HEK293 (cell line): ENCODE data around the gene RUFY1.

ENCODE experiments used
- HOXC10 ChIP-seq: sonication (generic); formaldehyde crosslinking; IDR thresholded peaks from 2 replicates; pipeline ENCODE4 v1.8.1; 2023; ENCODE audit warnings: mild to moderate bottlenecking, missing genetic modification reagents
- SALL2 ChIP-seq: fragments of 450-650 bp; formaldehyde crosslinking; IDR thresholded peaks from 2 replicates; pipeline ENCODE4 v1.5.0; 2017; ENCODE audit warnings: missing biosample characterization, mild to moderate bottlenecking, missing genetic modification characterization, borderline replicate concordance
- YY1 ChIP-seq: fragments of 450-650 bp; formaldehyde crosslinking; IDR thresholded peaks from 2 replicates; pipeline ENCODE4 v1.5.1; 2018; ENCODE audit warnings: missing biosample characterization, missing genetic modification characterization
- ZBTB8A ChIP-seq: fragments of 450-650 bp; formaldehyde crosslinking; IDR thresholded peaks from 2 replicates; pipeline ENCODE4 v1.5.1; 2016; ENCODE audit warnings: missing biosample characterization, missing genetic modification characterization
- ZFP41 ChIP-seq: fragments of 450-650 bp; formaldehyde crosslinking; IDR thresholded peaks from 2 replicates; pipeline ENCODE4 v1.5.1; 2016; ENCODE audit warnings: missing biosample characterization, missing genetic modification characterization, borderline replicate concordance
- ZNF157 ChIP-seq: fragments of 450-650 bp; formaldehyde crosslinking; IDR thresholded peaks from 2 replicates; pipeline ENCODE4 v1.5.1; 2016; ENCODE audit warnings: missing biosample characterization, missing genetic modification characterization
- ZNF223 ChIP-seq: fragments of 450-650 bp; formaldehyde crosslinking; IDR thresholded peaks from 2 replicates; pipeline ENCODE4 v1.5.1; 2016; ENCODE audit warnings: missing biosample characterization, missing genetic modification characterization
- ZNF791 ChIP-seq: fragments of 450-650 bp; formaldehyde crosslinking; IDR thresholded peaks from 2 replicates; pipeline ENCODE4 v1.5.1; 2016; ENCODE audit warnings: missing biosample characterization, missing genetic modification characterization
- TF ChIP-seq, protein P1 (sequence below): fragments of 450-650 bp; formaldehyde crosslinking; IDR thresholded peaks from 2 replicates; pipeline ENCODE4 v1.5.1; 2016; ENCODE audit warnings: missing biosample characterization, missing genetic modification characterization
- TF ChIP-seq, protein P2 (sequence below): fragments of 450-650 bp; formaldehyde crosslinking; IDR thresholded peaks from 2 replicates; pipeline ENCODE4 v1.5.1; 2016; ENCODE audit warnings: missing biosample characterization, missing genetic modification characterization
- TF ChIP-seq, protein P3 (sequence below): fragments of 450-650 bp; formaldehyde crosslinking; IDR thresholded peaks from 2 replicates; pipeline ENCODE4 v1.5.1; 2016; ENCODE audit warnings: missing biosample characterization, missing genetic modification characterization, low read depth

DNA sequence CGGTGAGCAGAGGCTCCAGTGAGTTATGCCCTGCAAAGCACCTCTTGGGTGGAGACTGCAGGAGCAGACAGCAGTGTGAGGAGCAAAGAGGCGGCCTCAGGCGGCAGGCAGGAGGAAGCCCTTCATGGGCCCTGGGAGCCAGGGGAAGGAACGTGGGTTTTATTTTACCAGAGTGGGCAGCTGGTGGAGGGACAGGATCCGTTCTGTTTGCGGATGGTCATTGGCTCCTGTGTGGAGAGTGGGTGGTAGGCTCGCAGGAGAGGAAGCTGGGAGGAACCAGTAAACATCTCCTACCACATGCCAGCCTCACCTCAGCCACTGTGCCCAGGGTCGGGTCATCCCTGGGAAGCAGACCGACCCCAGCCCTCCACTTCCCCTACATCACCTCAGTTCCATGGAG, 48.7 kb downstream of the RUFY1 start:
- TF ChIP-seq, protein P1, sequence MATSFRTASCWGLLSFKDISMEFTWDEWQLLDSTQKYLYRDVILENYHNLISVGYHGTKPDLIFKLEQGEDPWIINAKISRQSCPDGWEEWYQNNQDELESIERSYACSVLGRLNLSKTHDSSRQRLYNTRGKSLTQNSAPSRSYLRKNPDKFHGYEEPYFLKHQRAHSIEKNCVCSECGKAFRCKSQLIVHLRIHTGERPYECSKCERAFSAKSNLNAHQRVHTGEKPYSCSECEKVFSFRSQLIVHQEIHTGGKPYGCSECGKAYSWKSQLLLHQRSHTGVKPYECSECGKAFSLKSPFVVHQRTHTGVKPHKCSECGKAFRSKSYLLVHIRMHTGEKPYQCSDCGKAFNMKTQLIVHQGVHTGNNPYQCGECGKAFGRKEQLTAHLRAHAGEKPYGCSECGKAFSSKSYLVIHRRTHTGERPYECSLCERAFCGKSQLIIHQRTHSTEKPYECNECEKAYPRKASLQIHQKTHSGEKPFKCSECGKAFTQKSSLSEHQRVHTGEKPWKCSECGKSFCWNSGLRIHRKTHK (tag by site-specific recombination) = no peak
- TF ChIP-seq ZNF791 (tag by site-specific recombination) (no peak), ZNF157 (tag by site-specific recombination) (no peak), HOXC10 (CRISPR knock-in tag) (no peak), ZNF223 (tag by site-specific recombination) (no peak), ZFP41 (tag by site-specific recombination) (no peak), SALL2 (tag by site-specific recombination) (no peak), YY1 (no peak), ZBTB8A (tag by site-specific recombination) (no peak)
- TF ChIP-seq, protein P2, sequence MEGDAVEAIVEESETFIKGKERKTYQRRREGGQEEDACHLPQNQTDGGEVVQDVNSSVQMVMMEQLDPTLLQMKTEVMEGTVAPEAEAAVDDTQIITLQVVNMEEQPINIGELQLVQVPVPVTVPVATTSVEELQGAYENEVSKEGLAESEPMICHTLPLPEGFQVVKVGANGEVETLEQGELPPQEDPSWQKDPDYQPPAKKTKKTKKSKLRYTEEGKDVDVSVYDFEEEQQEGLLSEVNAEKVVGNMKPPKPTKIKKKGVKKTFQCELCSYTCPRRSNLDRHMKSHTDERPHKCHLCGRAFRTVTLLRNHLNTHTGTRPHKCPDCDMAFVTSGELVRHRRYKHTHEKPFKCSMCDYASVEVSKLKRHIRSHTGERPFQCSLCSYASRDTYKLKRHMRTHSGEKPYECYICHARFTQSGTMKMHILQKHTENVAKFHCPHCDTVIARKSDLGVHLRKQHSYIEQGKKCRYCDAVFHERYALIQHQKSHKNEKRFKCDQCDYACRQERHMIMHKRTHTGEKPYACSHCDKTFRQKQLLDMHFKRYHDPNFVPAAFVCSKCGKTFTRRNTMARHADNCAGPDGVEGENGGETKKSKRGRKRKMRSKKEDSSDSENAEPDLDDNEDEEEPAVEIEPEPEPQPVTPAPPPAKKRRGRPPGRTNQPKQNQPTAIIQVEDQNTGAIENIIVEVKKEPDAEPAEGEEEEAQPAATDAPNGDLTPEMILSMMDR (tag by site-specific recombination) = no peak
- TF ChIP-seq, protein P3, sequence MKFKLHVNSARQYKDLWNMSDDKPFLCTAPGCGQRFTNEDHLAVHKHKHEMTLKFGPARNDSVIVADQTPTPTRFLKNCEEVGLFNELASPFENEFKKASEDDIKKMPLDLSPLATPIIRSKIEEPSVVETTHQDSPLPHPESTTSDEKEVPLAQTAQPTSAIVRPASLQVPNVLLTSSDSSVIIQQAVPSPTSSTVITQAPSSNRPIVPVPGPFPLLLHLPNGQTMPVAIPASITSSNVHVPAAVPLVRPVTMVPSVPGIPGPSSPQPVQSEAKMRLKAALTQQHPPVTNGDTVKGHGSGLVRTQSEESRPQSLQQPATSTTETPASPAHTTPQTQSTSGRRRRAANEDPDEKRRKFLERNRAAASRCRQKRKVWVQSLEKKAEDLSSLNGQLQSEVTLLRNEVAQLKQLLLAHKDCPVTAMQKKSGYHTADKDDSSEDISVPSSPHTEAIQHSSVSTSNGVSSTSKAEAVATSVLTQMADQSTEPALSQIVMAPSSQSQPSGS (tag by site-specific recombination) = no peak
